ENCODE measurements around the gene PTPRCAP. TPM values are rescaled to one million over a fixed set of nuclear protein-coding genes. Genes with fewer than 3 reads are reported as not detected.

Gene PTPRCAP
- total RNA-seq, 2 experiments from 2014 or later = 328 to 389 TPM

- H3K9me3 Mint-ChIP-seq = no peaks in the 10 kb centered on the region
- peak within 1 kb of the TSS; percentile 97 for H3K27ac Mint-ChIP-seq
- H3K27me3 Mint-ChIP-seq = no peaks in the 10 kb centered on the region
- H3K36me3 Mint-ChIP-seq (ENCODE audit: low read depth) = peaks cover 58% of the 10 kb centered on the region
- peak; percentile 90 for DNase-seq
- H3K4me3 Mint-ChIP-seq = peak within 1 kb of the TSS; percentile 95
- peaks cover 61% of the 10 kb centered on the region for H3K4me1 Mint-ChIP-seq
- ChIA-PET POLR2A (interaction anchor here (0.6 to 2.2 kb wide), 5 partner anchors 10 to 161 kb away, joined by 6 to 10 read pairs (median 6); partner anchors contain the start of genes PTPRCAP, RAD9A and TMEM134), CTCF (interaction anchor here (0.5 to 38.4 kb wide), 44 partner anchors 10 to 282 kb away, joined by 3 to 841 read pairs (median 5); partner anchors contain the start of genes AIP, CARNS1, CLCF1 and KDM2A)
Observed at GRCh38 chr11:67401495-67402191, 35.8 kb downstream of the PTPRCAP start, which contains the start of gene PPP1CA. Gene PPP1CA (minus strand): TSS chr11:67401858. CDS start chr11:67401782, 76 bp downstream.

GRCh38 chr11:67400942-67401494 is 36.5 kb downstream of the PTPRCAP start:
- no peaks in the 10 kb centered on the region for H3K9me3 Mint-ChIP-seq
- DNase-seq = no peak
- H3K27me3 Mint-ChIP-seq = no peaks in the 10 kb centered on the region
- CTCF ChIA-PET = interaction anchor here (0.5 to 38.4 kb wide), 41 partner anchors 9 to 228 kb away, joined by 3 to 841 read pairs (median 5); partner anchors contain the start of genes AIP, CARNS1, CLCF1 and NUDT8
- H3K4me3 Mint-ChIP-seq = peak overlapping the region; percentile 85
- H3K36me3 Mint-ChIP-seq (ENCODE audit: low read depth) = peaks cover 56% of the 10 kb centered on the region
- peak overlapping the region; percentile 63 for H3K27ac Mint-ChIP-seq
- POLR2A ChIA-PET = interaction anchor here (0.7 to 2.2 kb wide), 4 partner anchors 9 to 68 kb away, joined by 6 to 10 read pairs (median 6); partner anchors contain the start of genes PTPRCAP, RAD9A and TMEM134
- peaks cover 60% of the 10 kb centered on the region for H3K4me1 Mint-ChIP-seq

- H3K27me3 Mint-ChIP-seq = no peaks in the 10 kb centered on the region
- ChIA-PET CTCF (interaction anchor here (0.6 to 38.4 kb wide), 24 partner anchors 8 to 318 kb away, joined by 3 to 841 read pairs (median 6); partner anchors contain the start of genes AIP, CARNS1, CLCF1 and PITPNM1), POLR2A (interaction anchor here (0.6 to 2.2 kb wide), 3 partner anchors 8 to 170 kb away, joined by 3 to 10 read pairs (median 6); partner anchors contain the start of genes PTPRCAP and RAD9A)
- H3K9me3 Mint-ChIP-seq = no peaks in the 10 kb centered on the region
- DNase-seq = no peak
- peak overlapping the region; percentile 85 for H3K4me3 Mint-ChIP-seq
- peaks cover 55% of the 10 kb centered on the region for H3K4me1 Mint-ChIP-seq
- H3K36me3 Mint-ChIP-seq (ENCODE audit: low read depth) = peaks cover 53% of the 10 kb centered on the region
- peak overlapping the region; percentile 63 for H3K27ac Mint-ChIP-seq
Observed at GRCh38 chr11:67400251-67400941, 37.1 kb downstream of the PTPRCAP start.

GRCh38 chr11:67398661-67399563 is 38.6 kb downstream of the PTPRCAP start:
- Mint-ChIP-seq H3K4me1 (peaks cover 55% of the 10 kb centered on the region), H3K27ac (peak overlapping the region; percentile 36), H3K4me3 (peak overlapping the region; percentile 40), H3K36me3 (ENCODE audit: low read depth) (peaks cover 45% of the 10 kb centered on the region), H3K27me3 (no peaks in the 10 kb centered on the region), H3K9me3 (no peaks in the 10 kb centered on the region)
- no peak for DNase-seq
- CTCF ChIA-PET = interaction anchor here (2.0 to 38.4 kb wide), 2 partner anchors 16 to 35 kb away, joined by 11 to 841 read pairs; partner anchors contain the start of genes CLCF1 and POLD4
- POLR2A ChIA-PET = interaction anchor here (0.6 kb wide), 1 partner anchor 209 kb away, joined by 5 read pairs; no protein-coding TSS in a partner anchor

GRCh38 chr11:67397986-67398660 is 39.4 kb downstream of the PTPRCAP start:
- Mint-ChIP-seq H3K27ac (peak overlapping the region; percentile 36), H3K27me3 (no peaks in the 10 kb centered on the region), H3K36me3 (ENCODE audit: low read depth) (peaks cover 46% of the 10 kb centered on the region), H3K4me1 (peaks cover 56% of the 10 kb centered on the region), H3K4me3 (no peak overlapping the region), H3K9me3 (no peaks in the 10 kb centered on the region)
- POLR2A ChIA-PET = no interaction called here
- DNase-seq = no peak
- CTCF ChIA-PET = interaction anchor here (1.0 to 38.4 kb wide), 5 partner anchors 9 to 35 kb away, joined by 3 to 841 read pairs (median 3); partner anchors contain the start of genes CLCF1 and POLD4

- H3K9me3 Mint-ChIP-seq = no peaks in the 10 kb centered on the region
- H3K4me1 Mint-ChIP-seq = peaks cover 56% of the 10 kb centered on the region
- no peak overlapping the region for H3K4me3 Mint-ChIP-seq
- no peak overlapping the region for H3K27ac Mint-ChIP-seq
- POLR2A ChIA-PET = no interaction called here
- peaks cover 48% of the 10 kb centered on the region for H3K36me3 Mint-ChIP-seq (ENCODE audit: low read depth)
- H3K27me3 Mint-ChIP-seq = no peaks in the 10 kb centered on the region
- CTCF ChIA-PET = interaction anchor here (1.0 to 38.4 kb wide), 5 partner anchors 8 to 34 kb away, joined by 3 to 841 read pairs (median 3); partner anchors contain the start of genes CLCF1 and POLD4
- no peak for DNase-seq
Observed at GRCh38 chr11:67397536-67397935, 39.9 kb downstream of the PTPRCAP start.

GRCh38 chr11:67396587-67397389 is 40.7 kb downstream of the PTPRCAP start:
- peaks cover 51% of the 10 kb centered on the region for H3K4me1 Mint-ChIP-seq
- H3K4me3 Mint-ChIP-seq = peak overlapping the region; percentile 24
- DNase-seq = no peak
- ChIA-PET POLR2A (interaction anchor here (0.6 to 0.7 kb wide), 2 partner anchors 44 to 532 kb away, joined by 3 to 5 read pairs; partner anchors contain the start of gene POLD4), CTCF (interaction anchor here (0.8 to 38.4 kb wide), 5 partner anchors 8 to 79 kb away, joined by 3 to 841 read pairs (median 6); partner anchors contain the start of genes CLCF1 and POLD4)
- H3K27ac Mint-ChIP-seq = peak overlapping the region; percentile 71
- H3K36me3 Mint-ChIP-seq (ENCODE audit: low read depth) = peaks cover 52% of the 10 kb centered on the region
- H3K27me3 Mint-ChIP-seq = no peaks in the 10 kb centered on the region
- H3K9me3 Mint-ChIP-seq = no peaks in the 10 kb centered on the region

- Mint-ChIP-seq H3K27me3 (no peaks in the 10 kb centered on the region), H3K4me3 (peak overlapping the region; percentile 10), H3K9me3 (no peaks in the 10 kb centered on the region), H3K4me1 (peaks cover 53% of the 10 kb centered on the region), H3K27ac (peak overlapping the region; percentile 71), H3K36me3 (ENCODE audit: low read depth) (peaks cover 52% of the 10 kb centered on the region)
- ChIA-PET CTCF (interaction anchor here (0.8 to 38.4 kb wide), 4 partner anchors 9 to 79 kb away, joined by 3 to 841 read pairs (median 6); partner anchors contain the start of genes CLCF1 and POLD4), POLR2A (interaction anchor here (0.6 to 0.7 kb wide), 2 partner anchors 43 to 531 kb away, joined by 3 to 5 read pairs; partner anchors contain the start of gene POLD4)
- DNase-seq = no peak
Observed at GRCh38 chr11:67396259-67396581, 41.3 kb downstream of the PTPRCAP start.

GRCh38 chr11:67395555-67396258 is 41.8 kb downstream of the PTPRCAP start:
- Mint-ChIP-seq H3K9me3 (no peaks in the 10 kb centered on the region), H3K4me3 (peak overlapping the region; percentile 10), H3K27me3 (no peaks in the 10 kb centered on the region), H3K36me3 (ENCODE audit: low read depth) (peaks cover 49% of the 10 kb centered on the region), H3K4me1 (peaks cover 58% of the 10 kb centered on the region), H3K27ac (peak overlapping the region; percentile 71)
- ChIA-PET POLR2A (no interaction called here), CTCF (interaction anchor here (0.8 to 38.4 kb wide), 4 partner anchors 9 to 78 kb away, joined by 3 to 841 read pairs (median 6); partner anchors contain the start of genes CLCF1 and POLD4)
- DNase-seq = no peak

GRCh38 chr11:67393990-67394389 is 43.5 kb downstream of the PTPRCAP start:
- POLR2A ChIA-PET = no interaction called here
- peaks cover 55% of the 10 kb centered on the region for H3K4me1 Mint-ChIP-seq

More at GRCh38 chr11:67393990-67394389, 43.5 kb downstream of the PTPRCAP start:
- H3K36me3 Mint-ChIP-seq (ENCODE audit: low read depth) = peaks cover 39% of the 10 kb centered on the region
- CTCF ChIA-PET = interaction anchor here (1.1 to 38.4 kb wide), 6 partner anchors 7 to 180 kb away, joined by 3 to 841 read pairs (median 6); partner anchors contain the start of genes CLCF1, POLD4 and PPP1CA
- no peak for DNase-seq
- H3K27ac Mint-ChIP-seq = no peak overlapping the region
- peak overlapping the region; percentile 91 for H3K4me3 Mint-ChIP-seq
- no peaks in the 10 kb centered on the region for H3K27me3 Mint-ChIP-seq
- no peaks in the 10 kb centered on the region for H3K9me3 Mint-ChIP-seq

Data from activated CD4-positive, alpha-beta T cell treated with anti-CD3 and anti-CD28 coated beads, Interleukin-2, amount 10 ng/mL, durations not matched to agents 7 days and 5 days (primary cell).